Fibroblast of the aortic adventitia (primary cell): ENCODE results near the gene OSTF1. TPM values are rescaled to one million over a fixed set of nuclear protein-coding genes. Genes with fewer than 3 reads are reported as not detected.

Experiments used
- DNase-seq: peaks from one replicate; pipeline ENCODE4 v3.0.0-alpha.2; 2010; ENCODE audit warnings: low read depth
- H3K4me3 ChIP-seq: 2 replicates; pipeline ENCODE4 v1.5.1; 2011; ENCODE audit warnings: low read depth, mild to moderate bottlenecking, control low read depth, low read length, moderate library complexity
- CTCF ChIP-seq: IDR thresholded peaks from 2 replicates; pipeline ENCODE4 v1.5.1; 2011; ENCODE audit warnings: mild to moderate bottlenecking, low read length, control low read depth, inconsistent platforms; ENCODE audit not compliant: insufficient read depth
- total RNA-seq: library from RNA; depleted of rRNA; stranded (reverse); fragments of >200 nt; gene quantifications from 2 replicates; pipeline ENCODE4 v1.2.3, GENCODE V29; 2012; ENCODE audit warnings: low replicate concordance

The OSTF1 gene
- total RNA-seq, 1 donor: 27.7 TPM

DNA sequence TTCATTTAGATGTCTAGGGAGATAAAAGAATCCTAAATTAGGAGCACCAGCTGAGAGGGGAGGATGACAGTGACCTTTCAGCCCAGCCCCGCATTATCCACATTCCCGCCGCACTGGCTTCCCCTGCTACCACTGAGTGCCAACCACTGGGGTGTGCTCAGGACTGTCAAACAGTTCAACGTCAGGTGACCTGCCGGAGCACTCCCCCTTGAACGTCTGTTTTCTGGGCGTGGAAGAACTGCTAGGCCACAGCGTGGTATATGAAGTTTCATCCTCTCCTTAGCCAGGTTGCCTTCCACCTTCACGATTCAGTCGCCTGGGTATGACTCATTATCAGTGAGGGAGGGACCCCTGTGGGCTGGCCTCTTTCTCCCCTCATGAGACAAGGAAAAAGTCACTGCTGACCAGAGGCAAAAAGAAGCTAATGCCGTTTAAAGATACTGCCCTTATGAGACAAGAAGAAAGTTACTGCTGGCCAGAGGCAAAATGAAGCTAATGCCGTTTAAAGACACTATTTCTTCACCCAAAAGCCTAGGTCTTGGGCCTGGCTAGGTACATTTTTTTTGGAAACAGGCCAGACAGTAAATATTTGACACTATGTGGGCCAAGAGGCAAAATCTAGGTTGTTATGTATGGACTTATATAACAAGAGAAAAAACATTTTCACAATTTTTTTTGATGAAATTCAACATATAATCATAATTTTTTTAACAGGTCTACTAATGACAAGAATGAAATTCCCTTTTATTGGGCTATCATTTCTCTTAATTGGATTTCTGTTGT lies 4.9 kb upstream of the OSTF1 start:
- DNase-seq: no peak
- H3K4me3 ChIP-seq: no peak overlapping the region
- TF ChIP-seq CTCF: no peak

DNA sequence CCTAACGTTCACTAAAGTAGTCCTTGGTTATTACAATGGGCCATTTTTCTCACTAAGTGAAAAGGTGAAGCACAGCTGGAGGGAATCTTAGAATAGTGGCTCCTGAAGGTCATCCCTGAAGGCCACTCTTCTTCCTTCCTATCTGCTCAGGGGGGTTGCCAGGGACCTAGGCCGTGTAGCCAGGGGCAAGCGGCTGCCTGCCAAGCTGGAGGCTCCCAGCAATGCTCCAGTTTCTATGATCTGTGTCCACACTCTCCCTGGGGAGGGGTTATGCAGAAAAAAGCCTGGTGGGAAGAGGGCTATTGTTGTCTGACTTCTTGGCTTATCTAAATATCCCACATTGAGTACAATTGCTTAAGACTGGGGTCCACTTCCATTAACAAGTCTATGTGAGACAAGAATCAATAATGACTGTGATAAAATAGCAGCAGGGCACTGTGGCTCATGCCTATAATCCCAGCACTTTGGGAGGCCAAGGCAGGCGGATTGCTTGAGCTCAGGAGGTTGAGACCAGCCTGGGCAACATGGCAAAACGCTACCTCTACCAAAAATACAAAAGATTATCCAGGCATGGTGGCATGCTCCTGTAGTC lies 4.1 kb upstream of the OSTF1 start:
- no peak for TF ChIP-seq CTCF
- no peak overlapping the region for H3K4me3 ChIP-seq
- no peak for DNase-seq

DNA sequence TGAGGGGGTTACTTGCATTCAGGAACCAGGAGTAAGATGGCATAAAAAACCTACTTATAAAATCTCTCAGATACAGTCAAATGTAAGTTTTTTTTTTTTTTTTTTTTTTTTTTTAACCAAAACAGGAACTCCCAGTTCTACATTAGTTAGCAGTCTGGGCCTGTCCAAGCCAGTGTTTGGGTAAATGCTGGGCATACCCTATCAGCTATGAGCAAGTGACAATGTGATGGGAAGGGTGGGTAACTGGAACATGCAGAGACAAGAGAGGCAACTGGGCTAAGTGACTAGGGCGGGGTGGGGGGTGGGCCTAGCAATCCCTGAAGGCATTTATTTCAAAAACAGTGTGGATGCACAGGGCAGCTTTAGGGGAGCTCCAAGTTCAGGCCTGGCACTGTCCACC lies 2.7 kb upstream of the OSTF1 start:
- TF ChIP-seq CTCF: no peak
- no peak for DNase-seq
- H3K4me3 ChIP-seq: no peak overlapping the region

- H3K4me3 ChIP-seq: peak overlapping the region; percentile 99
- no peak for TF ChIP-seq CTCF
- DNase-seq: no peak
Measured at GRCh38 chr9:75086541-75087288, 1.6 kb upstream of the OSTF1 start.

- H3K4me3 ChIP-seq: peak overlapping the region; percentile 99
- peak; percentile 62 for DNase-seq
- no peak for TF ChIP-seq CTCF
Measured at GRCh38 chr9:75087289-75087823, 958 bp upstream of the OSTF1 start.

GRCh38 chr9:75088646-75089372 lies 495 bp downstream of the OSTF1 start:
- DNase-seq: peak; percentile 67
- H3K4me3 ChIP-seq: peak overlapping the region; percentile 87
- TF ChIP-seq CTCF: peak; percentile 59
